Measurements from ENCODE around the gene MAN2A1. TPM values are rescaled to one million over a fixed set of nuclear protein-coding genes. Genes with fewer than 3 reads are reported as not detected.
"Not testable (repeated sequence)": the region's sequence is repeated elsewhere in the genome, so short reads cannot be mapped to it uniquely, and the experiment has no call there.

MAN2A1 gene
- polyA plus RNA-seq, 1 donor (not counting 4 experiments of a cell fraction or from before 2014, with no cell fraction given) = 63.8 TPM

- Histone ChIP-seq H3K79me2 (ENCODE audit: control insufficient read depth, insufficient read depth, low read length) (no peaks in the 10 kb centered on the region), H2AFZ (ENCODE audit: control insufficient read depth, low read length) (no peak overlapping the region), H3K9ac (ENCODE audit: control insufficient read depth, extremely low read depth, insufficient read depth, low read length) (no peak overlapping the region), H3K9me3 (ENCODE audit: control insufficient read depth, low read depth, low read length) (no peaks in the 10 kb centered on the region), H3K4me3 (ENCODE audit: control insufficient read depth in 2 of 3, extremely low read depth in 1 of 3, insufficient read depth in 2 of 3, low read depth in 1 of 3, low read length in 3 of 3) (no peak overlapping the region), H3K9me1 (ENCODE audit: control insufficient read depth, extremely low read depth, insufficient read depth, low read length) (no peaks in the 10 kb centered on the region), H3K27me3 (ENCODE audit: control insufficient read depth, extremely low read depth, insufficient read depth, low read length) (no peaks in the 10 kb centered on the region), H4K20me1 (ENCODE audit: control insufficient read depth, extremely low read depth, insufficient read depth, low read length) (no peaks in the 10 kb centered on the region), H3K36me3 (ENCODE audit: control insufficient read depth in 2 of 2, extremely low read depth in 1 of 2, insufficient read depth in 2 of 2, low read length in 2 of 2) (no peaks in the 10 kb centered on the region), H3K4me1 (ENCODE audit: control insufficient read depth, extremely low read depth, insufficient read depth, low read length) (no peaks in the 10 kb centered on the region), H3K27ac (ENCODE audit: control insufficient read depth, insufficient read depth, low read length) (no peak overlapping the region), H3K4me2 (ENCODE audit: control insufficient read depth, extremely low read depth, insufficient read depth, low read depth, low read length) (no peak overlapping the region)
- FAIRE-seq = no peak
- no peak for DNase-seq (ENCODE audit: low read depth, low spot score)
- dilution Hi-C loops (cut with MboI; ENCODE audit: extremely low pct_ligation_motif_present, low sequenced_read_pairs) = no loop called here
- TF ChIP-seq, protein P1, sequence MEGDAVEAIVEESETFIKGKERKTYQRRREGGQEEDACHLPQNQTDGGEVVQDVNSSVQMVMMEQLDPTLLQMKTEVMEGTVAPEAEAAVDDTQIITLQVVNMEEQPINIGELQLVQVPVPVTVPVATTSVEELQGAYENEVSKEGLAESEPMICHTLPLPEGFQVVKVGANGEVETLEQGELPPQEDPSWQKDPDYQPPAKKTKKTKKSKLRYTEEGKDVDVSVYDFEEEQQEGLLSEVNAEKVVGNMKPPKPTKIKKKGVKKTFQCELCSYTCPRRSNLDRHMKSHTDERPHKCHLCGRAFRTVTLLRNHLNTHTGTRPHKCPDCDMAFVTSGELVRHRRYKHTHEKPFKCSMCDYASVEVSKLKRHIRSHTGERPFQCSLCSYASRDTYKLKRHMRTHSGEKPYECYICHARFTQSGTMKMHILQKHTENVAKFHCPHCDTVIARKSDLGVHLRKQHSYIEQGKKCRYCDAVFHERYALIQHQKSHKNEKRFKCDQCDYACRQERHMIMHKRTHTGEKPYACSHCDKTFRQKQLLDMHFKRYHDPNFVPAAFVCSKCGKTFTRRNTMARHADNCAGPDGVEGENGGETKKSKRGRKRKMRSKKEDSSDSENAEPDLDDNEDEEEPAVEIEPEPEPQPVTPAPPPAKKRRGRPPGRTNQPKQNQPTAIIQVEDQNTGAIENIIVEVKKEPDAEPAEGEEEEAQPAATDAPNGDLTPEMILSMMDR (optimal IDR thresholded peaks at IDR 0.05 in 1 of 3, IDR thresholded peaks at IDR 0.05 in 1 of 3, conservative IDR thresholded peaks at IDR 0.05 in 1 of 3; ENCODE audit: extremely low read depth in 1 of 3, insufficient read depth in 2 of 3, low read length in 3 of 3) = no peak
- TF ChIP-seq EZH2 (IDR thresholded peaks at IDR 0.05; ENCODE audit: low read length) = no peak
These were observed 199.3 kb downstream of the MAN2A1 start for GRCh38 chr5:109888989-109889388.

- H3K9me1 ChIP-seq (ENCODE audit: control insufficient read depth, extremely low read depth, insufficient read depth, low read length); DNase-seq (ENCODE audit: low read depth, low spot score); FAIRE-seq; H3K4me1 ChIP-seq (ENCODE audit: control insufficient read depth, extremely low read depth, insufficient read depth, low read length); H3K9me3 ChIP-seq (ENCODE audit: control insufficient read depth, low read depth, low read length); H3K4me2 ChIP-seq (ENCODE audit: control insufficient read depth, extremely low read depth, insufficient read depth, low read depth, low read length); dilution Hi-C loops (cut with MboI; ENCODE audit: extremely low pct_ligation_motif_present, low sequenced_read_pairs); H4K20me1 ChIP-seq (ENCODE audit: control insufficient read depth, extremely low read depth, insufficient read depth, low read length); H3K9ac ChIP-seq (ENCODE audit: control insufficient read depth, extremely low read depth, insufficient read depth, low read length); H3K27me3 ChIP-seq (ENCODE audit: control insufficient read depth, extremely low read depth, insufficient read depth, low read length); H3K4me3 ChIP-seq (ENCODE audit: control insufficient read depth in 2 of 3, extremely low read depth in 1 of 3, insufficient read depth in 2 of 3, low read depth in 1 of 3, low read length in 3 of 3); H3K79me2 ChIP-seq (ENCODE audit: control insufficient read depth, insufficient read depth, low read length); H3K27ac ChIP-seq (ENCODE audit: control insufficient read depth, insufficient read depth, low read length); H3K36me3 ChIP-seq (ENCODE audit: control insufficient read depth in 2 of 2, extremely low read depth in 1 of 2, insufficient read depth in 2 of 2, low read length in 2 of 2); H2AFZ ChIP-seq (ENCODE audit: control insufficient read depth, low read length): not testable (repeated sequence)
These were observed 203.5 kb downstream of the MAN2A1 start for GRCh38 chr5:109893271-109893670.

Measured in keratinocyte (primary cell).